PC-9 (cell line): Measurements from ENCODE around the gene RER1. TPM values are rescaled to one million over a fixed set of nuclear protein-coding genes. Genes with fewer than 3 reads are reported as not detected.

Experiments
- BruUV-seq: library from RNA; stranded (reverse); fragments of 400-500 nt; replicated peaks from 2 replicates; lab custom pipeline; 2021; lab: Mats Ljungman, UMichigan
- CTCF ChIA-PET: fragments of 300-600 bp; sonication (Branson Sonifier 250); formaldehyde crosslinking; loops from one replicate; lab custom pipeline; 2022; ENCODE audit warnings: antibody characterized with exemption; lab: Charles Lee
- POLR2A ChIA-PET: fragments of 300-600 bp; sonication (Branson Sonifier 250); formaldehyde crosslinking; loops from one replicate; lab custom pipeline; 2022; ENCODE audit warnings: antibody characterized with exemption; ENCODE audit not compliant: unreplicated experiment; lab: Charles Lee
- DNase-seq, 2 experiments: peaks; one replicate each; pipeline versions ENCODE4 v3.0.0 to v3.0.0-alpha.2; 2015 to 2022; ENCODE audit warnings: mixed read lengths in 1 of 2
- H2AFZ ChIP-seq: fragments of 200-600 bp; sonication (generic); 2 replicates; pipeline ENCODE4 v1.8.1; 2017; ENCODE audit warnings: antibody characterized with exemption
- H3F3A ChIP-seq: fragments of 200-600 bp; sonication (generic); 2 replicates; pipeline ENCODE4 v1.8.1; 2017; ENCODE audit warnings: antibody characterized with exemption, mild to moderate bottlenecking, low read depth; ENCODE audit not compliant: insufficient read depth
- H3K27ac ChIP-seq: fragments of 200-600 bp; sonication (generic); 2 replicates; pipeline ENCODE4 v1.6.1; 2016; ENCODE audit warnings: mixed run types
- H3K27me3 ChIP-seq: fragments of 200-600 bp; sonication (generic); 2 replicates; pipeline ENCODE4 v1.6.1; 2016; ENCODE audit warnings: low read depth, mixed run types; ENCODE audit not compliant: insufficient read depth
- H3K36me3 ChIP-seq: fragments of 200-600 bp; sonication (generic); 2 replicates; pipeline ENCODE4 v1.6.1; 2016; ENCODE audit warnings: low read depth, mixed run types
- H3K4me1 ChIP-seq: fragments of 200-600 bp; sonication (generic); replicated peaks from 2 replicates; pipeline ENCODE4 v1.6.1; 2016; ENCODE audit warnings: mixed run types; ENCODE audit not compliant: insufficient read depth
- H3K4me2 ChIP-seq: fragments of 200-600 bp; sonication (generic); 2 replicates; pipeline ENCODE4 v1.6.1; 2017; ENCODE audit warnings: mixed run types
- H3K4me3 ChIP-seq: fragments of 200-600 bp; sonication (generic); 2 replicates; pipeline ENCODE4 v1.6.1; 2016; ENCODE audit warnings: mixed run types
- H3K79me2 ChIP-seq: fragments of 200-600 bp; sonication (generic); 2 replicates; pipeline ENCODE4 v1.6.1; 2017; ENCODE audit warnings: low read depth, mixed run types
- H3K9me2 ChIP-seq: fragments of 200-600 bp; sonication (generic); 2 replicates; pipeline ENCODE4 v1.8.1; 2017; ENCODE audit warnings: mild to moderate bottlenecking; ENCODE audit not compliant: insufficient read depth
- H3K9me3 ChIP-seq: fragments of 200-600 bp; sonication (generic); 2 replicates; pipeline ENCODE4 v1.8.1; 2016; ENCODE audit warnings: low read depth; ENCODE audit not compliant: insufficient read depth
- H4K20me1 ChIP-seq: fragments of 200-600 bp; sonication (generic); 2 replicates; pipeline ENCODE4 v1.8.1; 2017; ENCODE audit not compliant: insufficient read depth
- EZH2 ChIP-seq: fragments of 200-600 bp; sonication (generic); IDR thresholded peaks from 2 replicates; pipeline ENCODE4 v1.8.0; 2017; ENCODE audit warnings: antibody characterized with exemption, low read depth
- intact Hi-C: fragments of 100-400 bp; cut with micrococcal nuclease; formaldehyde crosslinking; loops from one replicate; pipeline ENCODE4 v1.10.0; 2022; ENCODE audit not compliant: unreplicated experiment
- total RNA-seq: library from RNA; stranded (reverse); gene quantifications from 2 replicates; pipeline ENCODE4 v1.2.3, GENCODE V29; 2021
- TF ChIP-seq, protein P1 (sequence below): fragments of 200-600 bp; sonication (generic); conservative IDR thresholded peaks from 2 replicates; pipeline ENCODE4 v1.6.1; 2017; ENCODE audit warnings: mixed run types, antibody characterized with exemption, mild to moderate bottlenecking, moderate library complexity

RER1 gene
- total RNA-seq, 1 experiment from 2014 or later: 131 TPM

DNA sequence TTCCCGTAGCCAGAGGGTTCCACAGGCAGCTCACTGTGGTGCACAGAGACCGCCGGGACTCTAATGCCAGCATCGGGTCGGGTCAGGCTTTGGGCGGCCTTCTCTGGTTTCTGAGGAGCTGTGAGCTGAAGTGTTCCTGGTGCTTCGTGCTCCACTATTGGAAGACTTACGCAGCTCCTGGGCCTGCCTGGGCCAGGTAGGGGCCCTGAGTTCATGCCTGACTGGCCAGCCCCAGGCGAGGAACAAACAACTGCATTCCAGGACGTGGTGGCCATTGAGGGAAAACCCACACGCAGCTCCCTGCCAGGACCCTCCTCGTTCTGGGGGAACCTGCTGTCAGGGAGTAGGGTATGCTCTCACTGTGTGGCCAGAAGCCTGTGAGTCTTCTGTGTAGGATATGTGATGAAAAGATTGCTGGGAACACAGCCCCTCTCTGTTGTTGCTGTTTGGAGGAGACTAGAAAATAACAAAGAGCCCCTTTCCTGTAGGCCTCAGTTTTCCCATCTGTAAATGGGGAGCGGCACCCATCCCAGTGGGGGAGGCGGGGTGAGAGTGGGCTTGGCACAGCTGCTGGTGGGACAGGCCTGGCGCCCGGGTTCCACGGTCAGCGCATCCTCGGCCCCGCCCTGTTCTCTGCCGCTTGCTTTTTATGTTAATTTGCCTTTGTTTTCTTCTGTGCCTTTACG lies 8.4 kb downstream of the RER1 start:
- ChIA-PET POLR2A (no interaction called here), CTCF (no interaction called here)
- Histone ChIP-seq H3F3A (peaks cover 31% of the 10 kb centered on the region; the same call in 1 of the 2 replicates), H3K9me3 (no peaks in the 10 kb centered on the region), H3K4me1 (no peaks in the 10 kb centered on the region), H3K27ac (no peak overlapping the region), H3K36me3 (peaks cover 13% of the 10 kb centered on the region; the same call in 1 of the 2 replicates), H3K4me3 (no peak overlapping the region), H3K27me3 (no peaks in the 10 kb centered on the region), H3K79me2 (peaks cover 7% of the 10 kb centered on the region), H2AFZ (no peak overlapping the region), H3K9me2 (no peaks in the 10 kb centered on the region), H4K20me1 (peaks cover 35% of the 10 kb centered on the region; the same call in 1 of the 2 replicates), H3K4me2 (no peak overlapping the region)
- BruUV-seq: no TSS peak
- peak in 1 of 2 experiments; percentile 22 for DNase-seq
- TF ChIP-seq, protein P1, sequence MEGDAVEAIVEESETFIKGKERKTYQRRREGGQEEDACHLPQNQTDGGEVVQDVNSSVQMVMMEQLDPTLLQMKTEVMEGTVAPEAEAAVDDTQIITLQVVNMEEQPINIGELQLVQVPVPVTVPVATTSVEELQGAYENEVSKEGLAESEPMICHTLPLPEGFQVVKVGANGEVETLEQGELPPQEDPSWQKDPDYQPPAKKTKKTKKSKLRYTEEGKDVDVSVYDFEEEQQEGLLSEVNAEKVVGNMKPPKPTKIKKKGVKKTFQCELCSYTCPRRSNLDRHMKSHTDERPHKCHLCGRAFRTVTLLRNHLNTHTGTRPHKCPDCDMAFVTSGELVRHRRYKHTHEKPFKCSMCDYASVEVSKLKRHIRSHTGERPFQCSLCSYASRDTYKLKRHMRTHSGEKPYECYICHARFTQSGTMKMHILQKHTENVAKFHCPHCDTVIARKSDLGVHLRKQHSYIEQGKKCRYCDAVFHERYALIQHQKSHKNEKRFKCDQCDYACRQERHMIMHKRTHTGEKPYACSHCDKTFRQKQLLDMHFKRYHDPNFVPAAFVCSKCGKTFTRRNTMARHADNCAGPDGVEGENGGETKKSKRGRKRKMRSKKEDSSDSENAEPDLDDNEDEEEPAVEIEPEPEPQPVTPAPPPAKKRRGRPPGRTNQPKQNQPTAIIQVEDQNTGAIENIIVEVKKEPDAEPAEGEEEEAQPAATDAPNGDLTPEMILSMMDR: no peak
- no peak for TF ChIP-seq EZH2
- intact Hi-C loops: no loop called here

DNA sequence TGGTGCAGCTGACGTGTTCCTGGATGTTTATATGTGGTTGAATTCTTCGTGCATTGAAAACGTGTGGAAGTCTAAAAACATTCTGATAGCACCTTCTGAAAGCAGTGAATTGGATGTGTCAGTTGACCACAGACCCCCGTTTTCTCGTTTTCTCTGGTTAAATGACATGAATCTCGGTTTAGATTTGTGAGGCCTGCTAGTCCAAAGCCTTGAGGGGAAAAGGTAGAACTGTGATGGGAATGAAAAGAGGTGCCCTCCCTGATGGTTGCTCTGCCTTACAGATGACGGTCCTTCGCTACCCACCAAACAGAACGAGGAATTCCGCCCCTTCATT lies 8.9 kb downstream of the RER1 start:
- Histone ChIP-seq H3K27me3 (no peaks in the 10 kb centered on the region), H3K4me3 (no peak overlapping the region), H2AFZ (no peak overlapping the region), H3K36me3 (peaks cover 10% of the 10 kb centered on the region; the same call in 1 of the 2 replicates), H3K4me1 (no peaks in the 10 kb centered on the region), H3K9me2 (no peaks in the 10 kb centered on the region), H3K79me2 (peaks cover 2% of the 10 kb centered on the region), H3F3A (peaks cover 33% of the 10 kb centered on the region; the same call in 1 of the 2 replicates), H3K9me3 (no peaks in the 10 kb centered on the region), H3K4me2 (no peak overlapping the region), H3K27ac (no peak overlapping the region), H4K20me1 (peaks cover 34% of the 10 kb centered on the region; the same call in 1 of the 2 replicates)
- ChIA-PET CTCF (no interaction called here), POLR2A (no interaction called here)
- intact Hi-C loops: no loop called here
- TF ChIP-seq, protein P1: no peak
- no peak for TF ChIP-seq EZH2
- no peak for DNase-seq
- no TSS peak for BruUV-seq

DNA sequence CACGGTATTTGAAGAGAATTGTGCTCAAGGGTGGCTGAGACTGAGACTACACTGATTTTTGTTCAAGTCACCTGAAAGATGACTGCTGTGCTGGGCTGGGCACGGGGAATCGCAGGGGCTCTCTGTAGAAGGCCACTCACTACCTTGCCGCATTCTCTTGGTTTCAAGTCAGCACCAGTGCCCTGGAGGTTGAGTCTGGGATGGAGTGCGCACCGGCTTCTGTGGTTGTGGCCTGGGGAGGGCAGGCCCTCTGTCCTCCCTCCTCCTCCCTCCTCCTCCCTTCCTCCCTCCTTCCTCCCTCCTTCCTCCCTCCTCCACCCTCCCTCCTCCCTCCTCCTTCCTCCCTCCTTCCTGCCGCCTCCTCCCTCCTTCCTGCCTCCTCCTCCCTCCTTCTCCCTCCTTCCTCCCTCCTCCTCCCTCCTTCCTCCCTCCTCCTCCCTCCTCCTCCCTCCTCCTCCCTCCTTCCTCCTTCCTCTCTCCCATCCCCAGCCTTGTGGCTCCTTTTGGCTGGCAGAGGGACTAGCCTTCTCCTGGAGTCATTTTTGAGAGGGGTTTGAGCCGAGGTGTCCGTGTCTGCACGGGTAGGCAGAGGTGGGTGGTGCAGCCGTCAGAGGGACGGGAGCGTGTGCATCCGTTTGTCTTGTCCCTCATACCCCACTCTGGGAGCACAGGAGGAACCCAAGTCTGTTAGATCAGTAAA lies 9.5 kb downstream of the RER1 start:
- Histone ChIP-seq H3K4me1 (no peaks in the 10 kb centered on the region), H3K36me3 (0 out of 2 replicates have a peak, but pooled peaks cover 6% of the 10 kb centered on the region), H4K20me1 (peaks cover 29% of the 10 kb centered on the region; the same call in 1 of the 2 replicates), H3F3A (peaks cover 38% of the 10 kb centered on the region; the same call in 1 of the 2 replicates), H3K9me3 (no peaks in the 10 kb centered on the region), H3K27ac (no peak overlapping the region), H3K27me3 (no peaks in the 10 kb centered on the region), H3K4me2 (no peak overlapping the region), H3K4me3 (no peak overlapping the region), H3K9me2 (no peaks in the 10 kb centered on the region), H3K79me2 (no peaks in the 10 kb centered on the region; the same call in 1 of the 2 replicates), H2AFZ (no peak overlapping the region)
- intact Hi-C loops: no loop called here
- ChIA-PET POLR2A (no interaction called here), CTCF (no interaction called here)
- no TSS peak for BruUV-seq
- peak in 1 of 2 experiments; percentile 31 for DNase-seq
- TF ChIP-seq, protein P1: no peak
- TF ChIP-seq EZH2: no peak
